HepG2 (cell line): ENCODE results near the gene BAHCC1. TPM values are rescaled to one million over a fixed set of nuclear protein-coding genes. Genes with fewer than 3 reads are reported as not detected.
A peak's percentile ranks its signal among the peaks of the same experiment; 100 is the strongest.

ENCODE experiments used
- ARID2 ChIP-seq: sonication (generic); formaldehyde crosslinking; IDR thresholded peaks from 2 replicates; pipeline ENCODE4 v1.8.1; 2022; ENCODE audit warnings: mild to moderate bottlenecking, missing genetic modification reagents, borderline replicate concordance
- ARID3A ChIP-seq: IDR thresholded peaks from 2 replicates; pipeline ENCODE4 v1.6.1; 2012; ENCODE audit warnings: low read depth, low read length, improper control_type of control experiment
- ATF1 ChIP-seq: IDR thresholded peaks from 2 replicates; pipeline ENCODE4 v1.6.1; 2016; ENCODE audit warnings: mild to moderate bottlenecking, control low read depth
- ATF7-NPFF ChIP-seq: sonication (generic); formaldehyde crosslinking; IDR thresholded peaks from 2 replicates; pipeline ENCODE4 v1.8.1; 2023; ENCODE audit warnings: mild to moderate bottlenecking, low read depth, missing genetic modification reagents, moderate library complexity
- ATM ChIP-seq: fragments of 450-650 bp; IDR thresholded peaks from 2 replicates; pipeline ENCODE4 v1.7.1; 2017; ENCODE audit warnings: mild to moderate bottlenecking, borderline replicate concordance
- BORCS8-MEF2B ChIP-seq: sonication (generic); formaldehyde crosslinking; IDR thresholded peaks from 2 replicates; pipeline ENCODE4 v1.8.0; 2022; ENCODE audit warnings: mild to moderate bottlenecking, missing genetic modification reagents
- FOXJ3 ChIP-seq: sonication (generic); formaldehyde crosslinking; IDR thresholded peaks from 2 replicates; pipeline ENCODE4 v1.4.0; 2020; ENCODE audit warnings: missing genetic modification reagents, mild to moderate bottlenecking, borderline replicate concordance
- GABPA ChIP-seq, 2 experiments: IDR thresholded peaks; 2 replicates each; pipeline ENCODE4 v1.6.1; 2011 to 2016; ENCODE audit warnings: low read depth in 2 of 2, low read length in 1 of 2, missing biosample characterization in 1 of 2, missing genetic modification characterization in 1 of 2
- ISX ChIP-seq: sonication (generic); formaldehyde crosslinking; conservative IDR thresholded peaks from 2 replicates; pipeline ENCODE4 v1.5.0; 2020; ENCODE audit warnings: missing genetic modification reagents
- MAZ ChIP-seq, 2 experiments: sonication (generic) in 1 of 2; formaldehyde crosslinking in 1 of 2; IDR thresholded peaks; 2 replicates each; pipeline versions ENCODE4 v1.5.0 to v1.6.1; 2012 to 2020; ENCODE audit warnings: low read depth in 2 of 2, mild to moderate bottlenecking in 2 of 2, borderline replicate concordance in 1 of 2, improper control_type of control experiment in 1 of 2, low read length in 1 of 2, missing genetic modification reagents in 1 of 2, moderate library complexity in 1 of 2
- NAIF1 ChIP-seq: sonication (generic); formaldehyde crosslinking; IDR thresholded peaks from 2 replicates; pipeline ENCODE4 v1.5.0; 2020; ENCODE audit warnings: mild to moderate bottlenecking, missing genetic modification reagents, borderline replicate concordance
- NR2F6 ChIP-seq, 2 experiments: IDR thresholded peaks; 2 replicates each; pipeline ENCODE4 v1.6.1; 2016; ENCODE audit warnings: antibody characterized with exemption in 1 of 2, mild to moderate bottlenecking in 1 of 2
- RBAK ChIP-seq: sonication (generic); formaldehyde crosslinking; IDR thresholded peaks from 2 replicates; pipeline ENCODE4 v1.5.1; 2020; ENCODE audit warnings: mild to moderate bottlenecking, missing genetic modification reagents
- XBP1 ChIP-seq: sonication (generic); formaldehyde crosslinking; IDR thresholded peaks from 2 replicates; pipeline ENCODE4 v1.5.0; 2020; ENCODE audit warnings: missing genetic modification reagents
- ZBTB20 ChIP-seq: sonication (generic); formaldehyde crosslinking; IDR thresholded peaks from 2 replicates; pipeline ENCODE4 v1.8.1; 2023; ENCODE audit warnings: missing genetic modification reagents, low read depth, mild to moderate bottlenecking, borderline replicate concordance
- ZBTB7A ChIP-seq: sonication (generic); formaldehyde crosslinking; IDR thresholded peaks from 2 replicates; pipeline ENCODE4 v1.8.0; 2022; ENCODE audit warnings: mild to moderate bottlenecking, missing genetic modification reagents
- ZNF367 ChIP-seq: sonication (generic); formaldehyde crosslinking; IDR thresholded peaks from 2 replicates; pipeline ENCODE4 v1.4.0; 2020; ENCODE audit warnings: missing genetic modification reagents, borderline replicate concordance
- ZNF670 ChIP-seq: sonication (generic); formaldehyde crosslinking; IDR thresholded peaks from 2 replicates; pipeline ENCODE4 v1.8.0; 2022; ENCODE audit warnings: mild to moderate bottlenecking, missing genetic modification reagents, borderline replicate concordance
- ZNF703 ChIP-seq: sonication (generic); formaldehyde crosslinking; IDR thresholded peaks from 2 replicates; pipeline ENCODE4 v1.5.1; 2020; ENCODE audit warnings: missing genetic modification reagents, mild to moderate bottlenecking, moderate library complexity, borderline replicate concordance
- ZNF720 ChIP-seq: sonication (generic); formaldehyde crosslinking; IDR thresholded peaks from 2 replicates; pipeline ENCODE4 v1.4.0; 2020; ENCODE audit warnings: missing genetic modification reagents
- polyA plus RNA-seq, 8 experiments: library from polyadenylated mRNA; depleted of rRNA in 3 of 8; stranded (reverse) in 7 of 8; unstranded in 1 of 8; fragments of >200 nt; fragmentation: Illumina TruSeq in 4 of 8; extraction: Trizol in 4 of 8; gene quantifications; 2 replicates each; pipeline versions ENCODE4 v1.2.1 to v1.2.3, GENCODE V29; 2011 to 2016; ENCODE audit warnings: low read depth in 4 of 8, missing spikeins in 1 of 8, mixed read lengths in 1 of 8; ENCODE audit not compliant: insufficient read depth in 1 of 8
- total RNA-seq, 5 experiments: library from RNA; depleted of rRNA; stranded (reverse); fragments of >200 nt; fragmentation: Illumina TruSeq; extraction: Trizol; gene quantifications; 2 replicates each; pipeline ENCODE4 v1.2.3, GENCODE V29; 2016; ENCODE audit warnings: low read depth in 1 of 5
- TF ChIP-seq, protein P1 (sequence below): sonication (generic); formaldehyde crosslinking; IDR thresholded peaks from 2 replicates; pipeline ENCODE4 v1.4.0; 2020; ENCODE audit warnings: missing genetic modification reagents

Gene BAHCC1
- total and polyA plus RNA-seq, 2 of the 13 experiments (the other 11 are each of a cell fraction or from before 2014, with no cell fraction given) = 1.4 to 1.7 TPM

- TF ChIP-seq ARID3A (no peak), ZBTB7A (CRISPR knock-in tag) (peak; percentile 85), NR2F6 (IDR thresholded peaks at IDR 0.05) (no peak), NR2F6 (CRISPR knock-in tag; IDR thresholded peaks at IDR 0.05) (no peak), NAIF1 (CRISPR knock-in tag) (no peak), ZNF670 (CRISPR knock-in tag) (no peak), RBAK (CRISPR knock-in tag) (no peak), ATF1 (no peak), ATF7-NPFF (CRISPR knock-in tag) (0 out of 2 replicates have a peak, but pooled peaks have one; percentile 41), XBP1 (CRISPR knock-in tag) (no peak), ZNF703 (CRISPR knock-in tag) (no peak), ISX (no peak), ATM (no peak), GABPA (IDR thresholded peaks at IDR 0.05; ENCODE audit: low read depth, low read length) (0 out of 2 replicates have a peak, but pooled peaks have one; percentile 2), GABPA (CRISPR knock-in tag; IDR thresholded peaks at IDR 0.05; ENCODE audit: low read depth) (no peak), MAZ (IDR thresholded peaks at IDR 0.05; ENCODE audit: borderline replicate concordance, low read depth, low read length) (no peak), MAZ (CRISPR knock-in tag; IDR thresholded peaks at IDR 0.05; ENCODE audit: low read depth) (no peak; the same call in 1 of the 2 replicates), BORCS8-MEF2B (no peak; the same call in 1 of the 2 replicates), ARID2 (CRISPR knock-in tag) (no peak), FOXJ3 (CRISPR knock-in tag) (no peak), ZNF367 (CRISPR knock-in tag) (no peak), ZBTB20 (no peak), ZNF720 (CRISPR knock-in tag) (no peak)
- TF ChIP-seq, protein P1, sequence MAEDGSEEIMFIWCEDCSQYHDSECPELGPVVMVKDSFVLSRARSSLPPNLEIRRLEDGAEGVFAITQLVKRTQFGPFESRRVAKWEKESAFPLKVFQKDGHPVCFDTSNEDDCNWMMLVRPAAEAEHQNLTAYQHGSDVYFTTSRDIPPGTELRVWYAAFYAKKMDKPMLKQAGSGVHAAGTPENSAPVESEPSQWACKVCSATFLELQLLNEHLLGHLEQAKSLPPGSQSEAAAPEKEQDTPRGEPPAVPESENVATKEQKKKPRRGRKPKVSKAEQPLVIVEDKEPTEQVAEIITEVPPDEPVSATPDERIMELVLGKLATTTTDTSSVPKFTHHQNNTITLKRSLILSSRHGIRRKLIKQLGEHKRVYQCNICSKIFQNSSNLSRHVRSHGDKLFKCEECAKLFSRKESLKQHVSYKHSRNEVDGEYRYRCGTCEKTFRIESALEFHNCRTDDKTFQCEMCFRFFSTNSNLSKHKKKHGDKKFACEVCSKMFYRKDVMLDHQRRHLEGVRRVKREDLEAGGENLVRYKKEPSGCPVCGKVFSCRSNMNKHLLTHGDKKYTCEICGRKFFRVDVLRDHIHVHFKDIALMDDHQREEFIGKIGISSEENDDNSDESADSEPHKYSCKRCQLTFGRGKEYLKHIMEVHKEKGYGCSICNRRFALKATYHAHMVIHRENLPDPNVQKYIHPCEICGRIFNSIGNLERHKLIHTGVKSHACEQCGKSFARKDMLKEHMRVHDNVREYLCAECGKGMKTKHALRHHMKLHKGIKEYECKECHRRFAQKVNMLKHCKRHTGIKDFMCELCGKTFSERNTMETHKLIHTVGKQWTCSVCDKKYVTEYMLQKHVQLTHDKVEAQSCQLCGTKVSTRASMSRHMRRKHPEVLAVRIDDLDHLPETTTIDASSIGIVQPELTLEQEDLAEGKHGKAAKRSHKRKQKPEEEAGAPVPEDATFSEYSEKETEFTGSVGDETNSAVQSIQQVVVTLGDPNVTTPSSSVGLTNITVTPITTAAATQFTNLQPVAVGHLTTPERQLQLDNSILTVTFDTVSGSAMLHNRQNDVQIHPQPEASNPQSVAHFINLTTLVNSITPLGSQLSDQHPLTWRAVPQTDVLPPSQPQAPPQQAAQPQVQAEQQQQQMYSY = no peak
Measured at GRCh38 chr17:81387100-81388090, 7.9 kb upstream of the BAHCC1 start (continued).
